Erythroblast (primary cell): Measurements from ENCODE around the gene MICA.
"Not testable (repeated sequence)": the region's sequence is repeated elsewhere in the genome, so short reads cannot be mapped to it uniquely, and the experiment has no call there.

ENCODE experiments used
- GATA1 ChIP-seq: IDR thresholded peaks from 2 replicates; pipeline ENCODE4 v1.6.1; 2011; ENCODE audit warnings: low read depth, mild to moderate bottlenecking, control low read depth, low read length, moderate library complexity
- POLR2A ChIP-seq: IDR thresholded peaks from 2 replicates; pipeline ENCODE4 v1.6.1; 2011; ENCODE audit warnings: mild to moderate bottlenecking, low read length

DNA sequence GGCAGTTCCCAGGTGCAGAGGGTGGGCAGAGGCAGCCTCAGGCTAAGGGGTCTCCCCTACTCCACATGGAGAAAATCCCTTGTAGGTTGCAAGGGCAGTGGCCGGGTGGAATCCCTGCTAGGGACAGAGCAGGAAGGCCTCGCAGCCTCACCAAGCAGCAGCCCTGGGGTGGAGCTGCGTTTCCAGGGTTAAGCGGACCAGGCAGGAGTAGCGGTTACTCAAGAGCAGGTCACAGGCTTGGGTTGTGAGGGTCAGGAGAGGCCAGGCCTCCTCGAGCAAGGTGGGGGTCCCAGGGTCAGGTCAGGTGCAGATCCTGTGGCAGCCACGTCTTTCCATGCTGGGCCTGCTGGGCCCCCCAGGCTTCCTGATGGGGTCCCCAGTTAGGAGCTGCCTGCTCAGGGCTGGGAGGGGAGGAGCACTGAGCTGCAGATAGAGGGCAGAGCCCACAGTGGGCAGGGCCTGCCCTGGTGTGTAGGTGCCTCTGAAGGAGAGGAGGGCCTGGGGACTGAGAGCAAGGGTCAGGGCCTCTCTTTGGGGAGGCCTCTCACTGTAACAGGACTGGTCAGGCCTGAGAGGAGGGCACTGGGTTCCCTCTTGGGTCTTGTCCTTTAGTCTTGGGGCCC lies 10.9 kb downstream of the MICA start:
- not testable (repeated sequence) for TF ChIP-seq POLR2A, GATA1
